Measurements from ENCODE around the gene SLC46A1.

The SLC46A1 gene

GRCh38 chr17:28395968-28396367 is 10.0 kb downstream of the SLC46A1 start:
- H3K4me3 ChIP-seq (ENCODE audit: low read depth, low read length): no peak overlapping the region
- TF ChIP-seq, protein P1, sequence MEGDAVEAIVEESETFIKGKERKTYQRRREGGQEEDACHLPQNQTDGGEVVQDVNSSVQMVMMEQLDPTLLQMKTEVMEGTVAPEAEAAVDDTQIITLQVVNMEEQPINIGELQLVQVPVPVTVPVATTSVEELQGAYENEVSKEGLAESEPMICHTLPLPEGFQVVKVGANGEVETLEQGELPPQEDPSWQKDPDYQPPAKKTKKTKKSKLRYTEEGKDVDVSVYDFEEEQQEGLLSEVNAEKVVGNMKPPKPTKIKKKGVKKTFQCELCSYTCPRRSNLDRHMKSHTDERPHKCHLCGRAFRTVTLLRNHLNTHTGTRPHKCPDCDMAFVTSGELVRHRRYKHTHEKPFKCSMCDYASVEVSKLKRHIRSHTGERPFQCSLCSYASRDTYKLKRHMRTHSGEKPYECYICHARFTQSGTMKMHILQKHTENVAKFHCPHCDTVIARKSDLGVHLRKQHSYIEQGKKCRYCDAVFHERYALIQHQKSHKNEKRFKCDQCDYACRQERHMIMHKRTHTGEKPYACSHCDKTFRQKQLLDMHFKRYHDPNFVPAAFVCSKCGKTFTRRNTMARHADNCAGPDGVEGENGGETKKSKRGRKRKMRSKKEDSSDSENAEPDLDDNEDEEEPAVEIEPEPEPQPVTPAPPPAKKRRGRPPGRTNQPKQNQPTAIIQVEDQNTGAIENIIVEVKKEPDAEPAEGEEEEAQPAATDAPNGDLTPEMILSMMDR (IDR thresholded peaks at IDR 0.05; ENCODE audit: low read depth, low read length): no peak

GRCh38 chr17:28395426-28395825 is 10.6 kb downstream of the SLC46A1 start:
- TF ChIP-seq, protein P1 (IDR thresholded peaks at IDR 0.05; ENCODE audit: low read depth, low read length): no peak
- no peak overlapping the region for H3K4me3 ChIP-seq (ENCODE audit: low read depth, low read length)

DNA sequence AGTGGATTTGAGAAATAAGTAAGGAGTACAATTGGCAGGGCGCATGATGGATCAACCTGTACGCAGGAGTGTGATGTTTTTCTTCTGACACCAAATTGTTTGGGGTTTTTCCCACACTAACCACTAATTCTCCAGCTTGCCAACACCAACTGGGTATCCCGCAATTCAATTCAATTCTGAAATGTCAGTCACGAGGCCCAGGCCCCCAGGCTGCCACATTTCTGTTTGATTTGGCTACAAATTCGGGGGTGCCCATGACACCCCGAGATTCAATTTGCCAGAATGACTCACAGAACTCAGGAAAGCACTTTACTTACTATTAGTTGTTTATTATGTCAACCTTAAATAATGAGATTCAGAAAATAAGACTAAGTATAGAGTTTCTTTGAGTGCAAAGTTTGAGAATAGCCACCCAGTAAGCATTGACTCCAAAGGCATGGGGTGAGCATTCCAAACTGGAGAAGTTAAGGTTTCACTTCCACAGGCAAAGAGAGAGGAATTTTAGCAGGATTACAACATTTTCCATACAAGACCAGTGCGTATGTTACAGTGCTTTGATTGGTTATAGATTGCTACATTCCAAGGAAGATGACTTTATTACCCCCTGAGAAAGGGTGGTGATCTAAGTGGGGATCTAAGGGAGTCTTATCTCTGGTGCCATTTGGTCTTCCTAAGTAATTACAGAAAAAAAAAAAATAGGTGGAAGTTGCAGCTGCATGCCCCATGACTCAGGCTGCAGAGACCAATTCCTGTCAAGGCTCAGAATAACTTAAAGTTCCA is 11.5 kb downstream of the SLC46A1 start:
- H3K4me3 ChIP-seq (ENCODE audit: low read depth, low read length): no peak overlapping the region
- TF ChIP-seq, protein P1 (IDR thresholded peaks at IDR 0.05; ENCODE audit: low read depth, low read length): no peak

DNA sequence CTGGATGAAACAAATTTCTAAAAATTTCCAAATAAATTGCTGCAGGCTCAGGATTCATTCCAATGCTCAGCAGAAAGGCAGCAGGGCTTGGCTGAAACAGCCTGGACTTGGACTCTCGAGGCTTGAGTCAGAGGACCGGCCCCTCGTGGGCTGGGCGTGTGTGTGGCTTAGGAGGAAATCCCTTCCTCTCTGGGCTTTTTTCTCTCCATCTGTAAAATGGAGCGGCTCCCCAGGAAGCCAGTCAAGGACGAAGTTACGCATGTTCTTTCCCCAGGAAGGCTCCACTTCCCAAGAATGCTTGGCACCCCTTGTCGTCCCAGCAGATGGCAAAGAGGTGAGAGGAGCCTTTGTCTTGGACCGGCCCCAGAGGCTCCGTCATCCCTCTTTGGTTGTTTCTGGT is 13.5 kb downstream of the SLC46A1 start:
- no peak overlapping the region for H3K4me3 ChIP-seq (ENCODE audit: low read depth, low read length)
- TF ChIP-seq, protein P1 (IDR thresholded peaks at IDR 0.05; ENCODE audit: low read depth, low read length): no peak

GRCh38 chr17:28391401-28391800 is 14.6 kb downstream of the SLC46A1 start:
- TF ChIP-seq, protein P1 (IDR thresholded peaks at IDR 0.05; ENCODE audit: low read depth, low read length): no peak
- H3K4me3 ChIP-seq (ENCODE audit: low read depth, low read length): no peak overlapping the region

DNA sequence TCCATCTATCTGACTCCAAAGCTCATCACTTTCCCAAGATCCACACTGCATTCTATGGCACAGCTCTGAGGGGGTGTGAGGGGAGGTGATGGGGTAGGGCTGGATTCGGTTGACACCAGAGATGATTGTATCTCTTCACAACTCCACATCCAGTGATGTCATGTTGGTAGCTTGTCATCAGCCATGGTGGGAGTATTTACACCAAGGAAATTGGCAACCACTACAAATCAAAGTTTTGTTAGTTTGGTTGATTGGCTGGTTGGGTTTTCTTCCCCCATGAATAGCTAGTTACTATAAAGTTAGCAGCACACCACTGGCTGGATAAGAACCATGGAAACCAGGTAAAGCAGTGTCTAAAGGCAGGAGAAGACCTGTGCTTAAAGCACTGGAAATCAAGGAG is 15.0 kb downstream of the SLC46A1 start:
- no peak overlapping the region for H3K4me3 ChIP-seq (ENCODE audit: low read depth, low read length)
- TF ChIP-seq, protein P1 (IDR thresholded peaks at IDR 0.05; ENCODE audit: low read depth, low read length): no peak

DNA sequence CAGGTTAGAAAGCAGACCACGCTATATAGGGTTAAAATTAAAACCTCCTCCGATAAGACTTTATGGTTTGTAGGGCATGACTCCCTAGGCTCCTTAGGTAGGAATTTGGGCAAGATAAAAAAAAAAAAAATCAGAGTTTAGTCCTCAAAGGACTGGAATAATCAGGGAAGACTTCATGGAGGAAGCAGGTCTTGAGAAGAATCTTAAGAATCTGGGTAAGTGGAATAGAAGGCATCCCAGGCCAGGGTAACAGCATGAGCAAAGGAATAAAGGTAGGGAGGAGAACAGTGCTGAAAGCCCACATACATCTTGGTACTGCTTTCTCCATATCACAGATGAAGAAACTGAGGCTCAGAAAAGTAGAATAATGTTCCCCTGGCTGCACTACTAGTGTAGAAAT is 15.4 kb downstream of the SLC46A1 start:
- no peak overlapping the region for H3K4me3 ChIP-seq (ENCODE audit: low read depth, low read length)
- TF ChIP-seq, protein P1 (IDR thresholded peaks at IDR 0.05; ENCODE audit: low read depth, low read length): no peak
